ENCODE measurements around the gene MRPL20. TPM values are rescaled to one million over a fixed set of nuclear protein-coding genes. Genes with fewer than 3 reads are reported as not detected.
"Not testable (repeated sequence)": the region's sequence is repeated elsewhere in the genome, so short reads cannot be mapped to it uniquely, and the experiment has no call there.

The MRPL20 gene
- total RNA-seq, 2 donors from 2014 or later, result 82.9 to 115 TPM

- H3K36me3 Mint-ChIP-seq, result peaks cover 32 to 46% of the 10 kb centered on the region in 2 donors
- H3K9me3 Mint-ChIP-seq, result no peaks in the 10 kb centered on the region
- H3K27ac Mint-ChIP-seq, result peak overlapping the region in 1 of 2 donors; percentile 37
- DNase-seq (ENCODE audit: low spot score in 2 of 2), result no peak
- ATAC-seq, result no peak
Measured at GRCh38 chr1:1387098-1388077, 19.7 kb downstream of the MRPL20 start.

GRCh38 chr1:1385931-1386330, 21.2 kb downstream of the MRPL20 start:
- no peak for ATAC-seq
- no peaks in the 10 kb centered on the region for H3K9me3 Mint-ChIP-seq
- peak overlapping the region in 1 of 2 donors; percentile 22 for H3K27ac Mint-ChIP-seq
- peaks cover 21 to 35% of the 10 kb centered on the region in 2 donors for H3K36me3 Mint-ChIP-seq
- no peak for DNase-seq (ENCODE audit: low spot score in 2 of 2)

GRCh38 chr1:1385339-1385738, 21.8 kb downstream of the MRPL20 start:
- peaks cover 16 to 29% of the 10 kb centered on the region in 2 donors for H3K36me3 Mint-ChIP-seq
- ATAC-seq; H3K9me3 Mint-ChIP-seq; DNase-seq (ENCODE audit: low spot score in 2 of 2); H3K27ac Mint-ChIP-seq: not testable (repeated sequence)

GRCh38 chr1:1381294-1381693, 25.8 kb downstream of the MRPL20 start:
- ATAC-seq (no peak), DNase-seq (ENCODE audit: low spot score in 2 of 2) (no peak)
- H3K36me3 Mint-ChIP-seq, result peaks cover 4% of the 10 kb centered on the region in 2 donors
- H3K27ac Mint-ChIP-seq, result no peak overlapping the region
- no peaks in the 10 kb centered on the region for H3K9me3 Mint-ChIP-seq

- Mint-ChIP-seq H3K9me3 (no peaks in the 10 kb centered on the region), H3K36me3 (no peaks in the 10 kb centered on the region), H3K27ac (no peak overlapping the region)
- DNase-seq (ENCODE audit: low spot score in 2 of 2), result no peak
- no peak for ATAC-seq
Measured at GRCh38 chr1:1380860-1381259, 26.2 kb downstream of the MRPL20 start.

- no peak for DNase-seq (ENCODE audit: low spot score in 2 of 2)
- H3K9me3 Mint-ChIP-seq, result no peaks in the 10 kb centered on the region
- peak overlapping the region in 1 of 2 donors; percentile 44 for H3K27ac Mint-ChIP-seq
- ATAC-seq, result no peak
- H3K36me3 Mint-ChIP-seq, result peaks cover 0 to 12% of the 10 kb centered on the region in 2 donors
Measured at GRCh38 chr1:1377540-1378205, 29.4 kb downstream of the MRPL20 start.

- Mint-ChIP-seq H3K27ac (peak overlapping the region; percentile 55 to 95), H3K9me3 (no peaks in the 10 kb centered on the region)
Measured at GRCh38 chr1:1376551-1377226, 30.4 kb downstream of the MRPL20 start.

GRCh38 chr1:1374929-1375662, 32.0 kb downstream of the MRPL20 start, which contains the start of gene AURKAIP1:
Gene AURKAIP1, minus strand, starts transcription at chr1:1375207. Its CDS starts 451 bp downstream, at chr1:1374756.
- no peaks in the 10 kb centered on the region for H3K9me3 Mint-ChIP-seq
- peaks cover 0 to 12% of the 10 kb centered on the region in 2 donors for H3K36me3 Mint-ChIP-seq
- peak within 1 kb of the TSS; percentile 92 to 95 for H3K27ac Mint-ChIP-seq
- ATAC-seq, result peak; percentile 80 to 94
- peak; percentile 95 to 96 for DNase-seq (ENCODE audit: low spot score in 2 of 2)

More at GRCh38 chr1:1376551-1377226, 30.4 kb downstream of the MRPL20 start:
- no peak for DNase-seq (ENCODE audit: low spot score in 2 of 2)
- H3K36me3 Mint-ChIP-seq, result peaks cover 0 to 12% of the 10 kb centered on the region in 2 donors
- no peak for ATAC-seq

GRCh38 chr1:1374589-1374928, 32.5 kb downstream of the MRPL20 start:
- DNase-seq (ENCODE audit: low spot score in 2 of 2), result peak in 1 of 2 donors; percentile 61

GRCh38 chr1:1373815-1374588, 33.1 kb downstream of the MRPL20 start:
- no peak for ATAC-seq
- Mint-ChIP-seq H3K36me3 (peaks cover 0 to 12% of the 10 kb centered on the region in 2 donors), H3K9me3 (no peaks in the 10 kb centered on the region), H3K27ac (peak overlapping the region; percentile 79 to 95)
- DNase-seq (ENCODE audit: low spot score in 2 of 2), result no peak

More at GRCh38 chr1:1374589-1374928, 32.5 kb downstream of the MRPL20 start:
- no peak for ATAC-seq
- Mint-ChIP-seq H3K9me3 (no peaks in the 10 kb centered on the region), H3K27ac (peak overlapping the region; percentile 55 to 95), H3K36me3 (peaks cover 0 to 12% of the 10 kb centered on the region in 2 donors)

- no peaks in the 10 kb centered on the region for H3K9me3 Mint-ChIP-seq
- H3K36me3 Mint-ChIP-seq, result peaks cover 0 to 12% of the 10 kb centered on the region in 2 donors
- ATAC-seq, result no peak
- H3K27ac Mint-ChIP-seq, result peak overlapping the region; percentile 14 to 95
- DNase-seq (ENCODE audit: low spot score in 2 of 2), result no peak
Measured at GRCh38 chr1:1373051-1373814, 33.9 kb downstream of the MRPL20 start.

GRCh38 chr1:1371746-1372711, 35.1 kb downstream of the MRPL20 start:
- DNase-seq (ENCODE audit: low spot score in 2 of 2) (peak; percentile 77 to 93), ATAC-seq (peak; percentile 43 to 49)
- no peaks in the 10 kb centered on the region for H3K9me3 Mint-ChIP-seq
- peaks cover 0 to 12% of the 10 kb centered on the region in 2 donors for H3K36me3 Mint-ChIP-seq
- H3K27ac Mint-ChIP-seq, result no peak overlapping the region

- H3K36me3 Mint-ChIP-seq, result peaks cover 0 to 12% of the 10 kb centered on the region in 2 donors
- DNase-seq (ENCODE audit: low spot score in 2 of 2) (peak in 1 of 2 donors; percentile 72), ATAC-seq (peak in 1 of 2 donors; percentile 39)
- peak overlapping the region; percentile 36 to 53 for H3K27ac Mint-ChIP-seq
- H3K9me3 Mint-ChIP-seq, result no peaks in the 10 kb centered on the region
Measured at GRCh38 chr1:1371364-1371745, 35.7 kb downstream of the MRPL20 start.

Measured in activated naive CD4-positive, alpha-beta T cell treated with anti-CD3 and anti-CD28 coated beads, Interleukin-2, amount 50 U/mL, for 72 hours (primary cell).